ENCODE results near the gene LRRC15. TPM values are rescaled to one million over a fixed set of nuclear protein-coding genes. Genes with fewer than 3 reads are reported as not detected.

The LRRC15 gene
- total and polyA plus RNA-seq, 2 experiments from 2014 or later: 16.4 to 21.2 TPM

GRCh38 chr3:194326192-194326967, 43.2 kb downstream of the LRRC15 start:
- Histone ChIP-seq H3K36me3 (ENCODE audit: low read depth) (no peaks in the 10 kb centered on the region), H2AFZ (no peak overlapping the region), H3K4me3 (no peak overlapping the region), H3K9me2 (ENCODE audit: insufficient read depth) (no peaks in the 10 kb centered on the region), H4K20me1 (ENCODE audit: insufficient read depth) (no peaks in the 10 kb centered on the region), H3K4me1 (ENCODE audit: insufficient read depth) (peaks cover 23% of the 10 kb centered on the region), H3K9ac (no peak overlapping the region), H3K9me3 (ENCODE audit: low read depth) (no peaks in the 10 kb centered on the region), H3K79me2 (ENCODE audit: insufficient read depth) (no peaks in the 10 kb centered on the region), H3F3A (ENCODE audit: insufficient read depth) (peaks cover 18% of the 10 kb centered on the region; the same call in 1 of the 2 replicates), H3K27me3 (replicated peaks; ENCODE audit: insufficient read depth) (no peaks in the 10 kb centered on the region), H3K4me2 (ENCODE audit: unreplicated experiment) (no peak overlapping the region), H3K27ac (no peak overlapping the region)
- TF ChIP-seq EZH2 (IDR thresholded peaks at IDR 0.05; ENCODE audit: insufficient read depth, poor library complexity, severe bottlenecking) (no peak), EZH2phosphoT487 (IDR thresholded peaks at IDR 0.05; ENCODE audit: insufficient read depth, low read depth) (no peak)
- in situ Hi-C loops (cut with MboI): no loop called here
- 59 to 62% methylated on average over 13 to 15 of the region's 15 CpGs for WGBS, 2 experiments (ENCODE audit: low coverage in 1 of 2, low lambda C conversion rate in 2 of 2, missing lambda C conversion rate in 2 of 2)
- DNase-seq: peak; percentile 48

GRCh38 chr3:194325424-194326153, 44.0 kb downstream of the LRRC15 start:
- in situ Hi-C loops (cut with MboI): no loop called here

GRCh38 chr3:194324823-194325327, 44.7 kb downstream of the LRRC15 start:
- peaks cover 11% of the 10 kb centered on the region; the same call in 1 of the 2 replicates for H3F3A ChIP-seq (ENCODE audit: insufficient read depth)
- no peak overlapping the region for H3K9ac ChIP-seq
- H2AFZ ChIP-seq: no peak overlapping the region
- no peaks in the 10 kb centered on the region for H3K79me2 ChIP-seq (ENCODE audit: insufficient read depth)
- TF ChIP-seq EZH2 (IDR thresholded peaks at IDR 0.05; ENCODE audit: insufficient read depth, poor library complexity, severe bottlenecking) (no peak), EZH2phosphoT487 (IDR thresholded peaks at IDR 0.05; ENCODE audit: insufficient read depth, low read depth) (no peak)
- H3K27ac ChIP-seq: no peak overlapping the region
- no peaks in the 10 kb centered on the region for H4K20me1 ChIP-seq (ENCODE audit: insufficient read depth)
- WGBS, 2 experiments (ENCODE audit: low coverage in 1 of 2, low lambda C conversion rate in 2 of 2, missing lambda C conversion rate in 2 of 2): 82 to 87% methylated on average over 3 of the region's 3 CpGs
- in situ Hi-C loops (cut with MboI): no loop called here
- peaks cover 16% of the 10 kb centered on the region for H3K4me1 ChIP-seq (ENCODE audit: insufficient read depth)
- H3K4me2 ChIP-seq (ENCODE audit: unreplicated experiment): no peak overlapping the region
- H3K27me3 ChIP-seq (replicated peaks; ENCODE audit: insufficient read depth): no peaks in the 10 kb centered on the region
- H3K4me3 ChIP-seq: no peak overlapping the region
- no peaks in the 10 kb centered on the region for H3K9me3 ChIP-seq (ENCODE audit: low read depth)
- H3K9me2 ChIP-seq (ENCODE audit: insufficient read depth): no peaks in the 10 kb centered on the region
- H3K36me3 ChIP-seq (ENCODE audit: low read depth): no peaks in the 10 kb centered on the region
- no peak for DNase-seq

More at GRCh38 chr3:194325424-194326153, 44.0 kb downstream of the LRRC15 start:
- peaks cover 17% of the 10 kb centered on the region; the same call in 1 of the 2 replicates for H3F3A ChIP-seq (ENCODE audit: insufficient read depth)
- H3K9ac ChIP-seq: no peak overlapping the region
- H3K9me2 ChIP-seq (ENCODE audit: insufficient read depth): no peaks in the 10 kb centered on the region
- H3K4me1 ChIP-seq (ENCODE audit: insufficient read depth): peaks cover 19% of the 10 kb centered on the region
- no peak overlapping the region for H3K4me3 ChIP-seq
- no peak overlapping the region for H3K4me2 ChIP-seq (ENCODE audit: unreplicated experiment)
- no peak for DNase-seq
- H3K9me3 ChIP-seq (ENCODE audit: low read depth): no peaks in the 10 kb centered on the region
- TF ChIP-seq EZH2 (IDR thresholded peaks at IDR 0.05; ENCODE audit: insufficient read depth, poor library complexity, severe bottlenecking): no peak
- no peak for TF ChIP-seq EZH2phosphoT487 (IDR thresholded peaks at IDR 0.05; ENCODE audit: insufficient read depth, low read depth)
- no peaks in the 10 kb centered on the region for H3K27me3 ChIP-seq (replicated peaks; ENCODE audit: insufficient read depth)
- no peak overlapping the region for H3K27ac ChIP-seq
- H3K79me2 ChIP-seq (ENCODE audit: insufficient read depth): no peaks in the 10 kb centered on the region
- H3K36me3 ChIP-seq (ENCODE audit: low read depth): no peaks in the 10 kb centered on the region
- no peak overlapping the region for H2AFZ ChIP-seq
- WGBS, 2 experiments (ENCODE audit: low coverage in 1 of 2, low lambda C conversion rate in 2 of 2, missing lambda C conversion rate in 2 of 2): 89 to 97% methylated on average over 10 to 15 of the region's 15 CpGs
- no peaks in the 10 kb centered on the region for H4K20me1 ChIP-seq (ENCODE audit: insufficient read depth)

All from GM23248 (cell line).